RWPE1 (cell line): ENCODE measurements around the gene SLC6A5.
A peak's percentile ranks its signal among the peaks of the same experiment; 100 is the strongest.

ENCODE experiments used
- CTCF ChIA-PET: fragments of 350-600 bp; sonication (Branson Sonifier 250); formaldehyde crosslinking; extraction: SDS; loops from one replicate; lab custom pipeline; 2021; lab: Yijun Ruan, JAX
- POLR2A ChIA-PET: fragments of 400-600 bp; formaldehyde crosslinking; extraction: SDS; loops from one replicate; lab custom pipeline; 2020; ENCODE audit warnings: antibody characterized with exemption; ENCODE audit not compliant: low non-redundant PET; lab: Yijun Ruan, JAX
- DNase-seq: peaks from one replicate; pipeline ENCODE4 v3.0.0; 2012; ENCODE audit warnings: low spot score
- H3K27ac ChIP-seq: fragments of 450-650 bp; 2 replicates; pipeline ENCODE4 v1.5.1; 2017
- CTCF ChIP-seq: fragments of 450-650 bp; conservative IDR thresholded peaks from 2 replicates; pipeline ENCODE4 v1.5.1; 2017; ENCODE audit warnings: low read depth, mild to moderate bottlenecking

Gene SLC6A5

GRCh38 chr11:20669820-20670684 lies 70.6 kb downstream of the SLC6A5 start:
- POLR2A ChIA-PET: no interaction called here
- no peak for DNase-seq
- no peak overlapping the region for H3K27ac ChIP-seq
- CTCF ChIA-PET: interaction anchor here (0.6 kb wide), 1 partner anchor 730 kb away, joined by 4 read pairs; no protein-coding TSS in a partner anchor
- TF ChIP-seq CTCF: no peak

GRCh38 chr11:20670932-20671403 lies 71.6 kb downstream of the SLC6A5 start:
- POLR2A ChIA-PET: no interaction called here
- no peak for DNase-seq
- no peak for TF ChIP-seq CTCF
- CTCF ChIA-PET: interaction anchor here (0.6 kb wide), 1 partner anchor 729 kb away, joined by 4 read pairs; no protein-coding TSS in a partner anchor
- no peak overlapping the region for H3K27ac ChIP-seq

- no peak for TF ChIP-seq CTCF
- CTCF ChIA-PET: interaction anchor here (0.8 to 1.1 kb wide), 3 partner anchors 15 to 62 kb away, joined by 3 to 6 read pairs (median 4); no protein-coding TSS in a partner anchor
- POLR2A ChIA-PET: no interaction called here
- DNase-seq: no peak
- no peak overlapping the region for H3K27ac ChIP-seq
These were observed 72.6 kb downstream of the SLC6A5 start for GRCh38 chr11:20671856-20672546.

- POLR2A ChIA-PET: no interaction called here
- peak; percentile 27; the same call in 1 of the 2 replicates for TF ChIP-seq CTCF
- no peak for DNase-seq
- no peak overlapping the region for H3K27ac ChIP-seq
- CTCF ChIA-PET: interaction anchor here (0.8 to 1.1 kb wide), 3 partner anchors 16 to 63 kb away, joined by 3 to 6 read pairs (median 4); no protein-coding TSS in a partner anchor
These were observed 73.2 kb downstream of the SLC6A5 start for GRCh38 chr11:20672575-20672974.

GRCh38 chr11:20676658-20677057 lies 77.2 kb downstream of the SLC6A5 start:
- no peak overlapping the region for H3K27ac ChIP-seq
- POLR2A ChIA-PET: no interaction called here
- no peak for TF ChIP-seq CTCF
- CTCF ChIA-PET: no interaction called here
- no peak for DNase-seq

- no peak overlapping the region for H3K27ac ChIP-seq
- POLR2A ChIA-PET: no interaction called here
- TF ChIP-seq CTCF: no peak
- CTCF ChIA-PET: no interaction called here
- no peak for DNase-seq
These were observed 89.4 kb downstream of the SLC6A5 start for GRCh38 chr11:20688761-20689160.
